NCI-H1694 treated with DMSO at 0.1 percent for 48 hours (cell line): ENCODE data around the gene ATG4D.
"Not testable (repeated sequence)": the region's sequence is repeated elsewhere in the genome, so short reads cannot be mapped to it uniquely, and the experiment has no call there.

ENCODE experiments used
- DNase-seq: peaks from one replicate; lab custom pipeline; 2025; lab: John Stamatoyannopoulos, UW

The ATG4D gene

GRCh38 chr19:10552510-10553053, 8.9 kb downstream of the ATG4D start:
- DNase-seq: no peak

- no peak for DNase-seq
Observed at GRCh38 chr19:10553087-10553667, 9.5 kb downstream of the ATG4D start.

DNA sequence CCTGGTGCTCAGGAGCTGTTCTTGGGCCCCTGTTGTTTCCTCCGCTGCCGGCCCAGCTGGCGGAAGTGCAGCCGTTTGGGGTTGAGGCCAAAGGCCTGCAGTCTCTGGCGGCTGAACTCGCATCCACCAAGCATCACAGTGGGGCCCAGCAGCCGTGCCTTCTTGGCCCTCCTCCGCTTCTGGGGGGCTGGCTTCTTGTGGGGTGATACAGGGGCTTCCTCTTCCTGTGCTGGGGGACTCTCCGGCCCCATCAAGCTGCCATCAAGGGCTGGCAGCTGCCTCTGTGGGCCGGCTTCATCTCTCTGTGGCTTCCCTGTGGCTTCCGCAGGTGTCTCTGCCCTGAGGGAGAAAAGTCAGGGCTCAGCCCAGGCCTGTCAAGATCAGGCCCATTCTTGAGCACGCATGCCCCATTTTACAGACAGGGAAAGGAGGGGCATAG, 10.3 kb downstream of the ATG4D start:
- DNase-seq: no peak

DNA sequence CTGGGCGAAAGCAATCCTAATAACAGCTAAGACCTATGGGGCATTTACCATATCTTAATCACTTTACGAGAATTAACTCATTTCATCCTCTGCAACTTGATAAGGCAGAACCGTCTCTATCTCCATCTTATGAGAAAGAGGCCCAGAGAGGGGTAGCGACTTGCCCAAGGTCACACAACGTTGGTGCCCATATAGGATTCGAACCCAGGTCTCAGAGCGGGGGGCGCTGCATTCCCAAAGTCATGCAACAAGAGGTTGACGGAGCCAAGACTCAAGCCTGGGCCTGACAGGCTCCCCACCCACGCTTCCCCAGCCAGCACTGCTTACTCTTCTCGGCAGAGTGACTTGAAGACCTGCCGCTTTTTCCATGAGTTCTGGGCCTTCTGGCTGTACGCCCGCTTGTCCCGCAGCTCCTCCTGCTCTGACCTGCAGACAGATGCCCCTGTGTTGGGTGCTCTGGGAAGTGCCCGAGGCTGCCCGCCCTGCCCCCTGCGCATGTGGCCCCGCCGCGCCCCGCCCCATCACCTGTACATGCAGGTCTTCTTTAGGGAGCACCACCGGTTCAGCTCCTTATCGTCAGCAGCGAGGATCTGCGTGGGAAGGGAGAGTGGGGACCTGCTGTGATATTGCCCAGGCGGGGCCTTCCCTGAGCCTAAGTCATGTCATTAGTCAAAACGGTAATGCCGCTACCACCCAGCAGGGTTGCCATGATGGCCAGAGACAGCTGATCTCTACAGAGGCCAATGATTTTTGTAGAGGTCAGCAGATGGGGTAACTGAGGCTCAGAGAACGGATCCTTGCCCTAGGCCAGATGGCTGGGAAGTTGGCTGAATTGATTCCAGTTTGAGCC, 11.3 kb downstream of the ATG4D start:
- no peak for DNase-seq

DNA sequence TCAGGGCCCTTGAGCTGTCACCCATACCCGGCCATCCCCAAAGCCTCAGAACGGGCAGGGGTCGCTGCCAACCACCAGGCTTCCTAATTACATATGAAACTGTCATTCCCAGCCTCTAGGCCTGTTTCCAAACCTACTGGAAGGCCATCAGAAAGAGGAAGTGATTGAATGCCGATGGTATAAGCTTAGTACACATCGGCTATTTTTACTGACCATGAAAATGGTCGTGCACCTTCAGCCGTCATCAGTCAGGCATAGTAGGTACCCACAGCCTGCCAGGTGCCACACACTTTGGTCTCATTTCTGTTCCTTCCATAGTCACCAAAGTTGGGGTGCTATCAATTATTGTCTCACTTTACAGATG, 11.9 kb downstream of the ATG4D start:
- DNase-seq: no peak

GRCh38 chr19:10557603-10558197, 14.0 kb downstream of the ATG4D start:
- no peak for DNase-seq

DNA sequence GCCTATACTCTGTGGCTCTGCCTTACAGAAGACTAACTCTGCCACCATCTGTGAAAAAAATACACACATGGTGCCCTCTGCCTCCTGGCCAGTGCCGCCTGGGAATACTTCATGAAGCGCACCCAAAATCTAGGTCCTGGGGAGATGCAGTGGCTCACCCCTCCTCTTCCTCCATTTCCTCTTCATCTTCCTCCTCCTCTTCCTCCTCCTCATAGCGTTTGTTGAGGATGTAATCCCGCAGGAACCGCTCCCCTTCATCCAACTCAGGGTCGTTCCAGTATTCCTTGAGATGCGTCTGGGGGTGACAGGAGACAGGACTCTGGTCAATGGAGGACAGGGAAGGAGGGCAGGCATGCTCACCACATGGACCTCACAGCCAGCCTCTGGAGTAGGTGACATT, 16.4 kb downstream of the ATG4D start:
- no peak for DNase-seq

DNA sequence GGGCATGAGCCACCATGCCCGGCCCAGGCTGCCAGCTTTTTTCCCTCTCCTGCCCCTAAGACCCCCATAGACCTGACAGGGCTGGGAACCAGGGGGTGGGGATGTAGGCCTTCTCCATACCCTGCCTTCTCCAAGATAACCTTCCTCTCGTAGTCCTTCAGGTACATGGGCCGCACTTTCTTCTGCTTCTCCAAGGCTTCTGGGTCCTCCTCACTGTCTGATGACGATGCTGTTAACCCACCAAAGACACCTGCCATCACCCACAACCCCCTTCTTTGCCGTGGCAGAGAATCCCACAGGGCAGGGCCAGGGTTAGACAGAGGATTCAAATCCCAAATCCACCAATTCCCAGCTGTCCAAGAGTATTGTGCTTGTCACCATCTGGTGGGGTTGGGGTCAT, 18.9 kb downstream of the ATG4D start:
- DNase-seq: no peak

- peak; percentile 13 for DNase-seq
Observed at GRCh38 chr19:10565028-10565566, 21.4 kb downstream of the ATG4D start.

- peak; percentile 87 for DNase-seq
Observed at GRCh38 chr19:10565567-10566407, 22.1 kb downstream of the ATG4D start, which contains the start of gene KRI1. Gene KRI1 (minus strand): TSS chr19:10566010. CDS start chr19:10565999, 11 bp downstream.

DNA sequence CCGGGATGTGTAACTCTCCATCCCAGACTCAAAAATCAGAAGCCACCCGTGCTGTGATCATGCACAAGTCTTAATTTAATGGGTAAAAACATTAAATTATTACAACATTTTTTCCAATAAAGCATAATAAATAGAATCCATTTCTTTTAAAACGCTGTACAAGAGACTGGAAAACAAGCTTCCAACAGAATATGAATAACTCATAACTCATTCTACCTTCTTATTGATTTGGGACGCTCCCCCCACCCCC, 22.6 kb downstream of the ATG4D start:
- no peak for DNase-seq

DNA sequence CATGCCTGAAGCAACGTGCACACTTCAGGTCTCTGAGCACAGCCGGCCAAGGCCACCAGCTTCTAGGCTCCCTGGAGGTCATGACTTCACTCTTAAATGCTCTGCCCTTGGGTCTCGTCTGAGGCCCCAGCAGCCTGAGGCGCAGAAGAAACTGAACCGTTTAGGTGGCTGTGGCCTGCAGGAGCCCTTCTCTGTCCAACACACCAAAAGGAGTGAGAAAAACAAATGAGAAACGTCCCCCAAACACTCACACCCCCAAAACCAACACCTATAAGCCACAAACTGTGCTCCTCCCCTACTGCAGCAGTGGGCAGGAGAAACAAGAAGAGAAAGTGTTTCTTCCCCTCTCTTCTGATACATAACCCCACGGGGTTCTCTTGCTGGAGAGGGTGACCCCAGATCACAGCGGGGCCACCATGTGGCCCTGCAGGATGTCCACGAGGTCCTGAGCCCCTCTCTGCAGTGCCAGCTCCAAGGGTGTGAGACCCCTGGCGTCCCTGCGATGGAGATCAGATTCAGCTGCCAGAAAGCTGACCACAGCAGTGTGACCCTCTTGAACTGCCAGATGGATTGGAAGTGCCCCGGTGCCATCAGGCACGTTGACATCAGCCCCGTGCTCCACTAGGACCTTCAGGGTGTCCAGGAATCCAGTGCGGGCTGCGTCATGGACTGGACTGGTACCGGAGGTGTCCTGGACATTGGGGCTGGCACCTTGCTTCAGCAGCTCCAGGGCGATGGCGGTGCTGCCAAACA, 23.1 kb downstream of the ATG4D start:
- no peak for DNase-seq

DNA sequence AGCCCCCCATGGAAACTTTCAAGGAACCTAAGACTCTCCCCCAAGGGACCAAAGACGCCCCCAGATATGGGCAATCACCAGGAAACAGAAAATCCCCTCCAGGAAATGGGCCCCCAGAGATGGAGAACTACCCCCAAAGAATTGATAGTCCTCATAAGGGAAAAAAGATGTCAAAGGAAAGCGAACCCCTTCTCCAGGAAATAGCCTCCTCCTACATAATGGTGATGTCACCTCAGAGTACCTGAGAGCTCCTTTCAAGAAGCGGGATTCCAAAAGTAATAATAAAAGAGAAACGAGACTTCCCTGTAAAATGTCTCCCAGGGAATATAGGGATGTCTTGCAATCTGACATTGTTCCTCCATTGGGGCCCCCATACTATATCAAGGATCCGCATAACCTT, 24.0 kb downstream of the ATG4D start:
- no peak for DNase-seq

DNA sequence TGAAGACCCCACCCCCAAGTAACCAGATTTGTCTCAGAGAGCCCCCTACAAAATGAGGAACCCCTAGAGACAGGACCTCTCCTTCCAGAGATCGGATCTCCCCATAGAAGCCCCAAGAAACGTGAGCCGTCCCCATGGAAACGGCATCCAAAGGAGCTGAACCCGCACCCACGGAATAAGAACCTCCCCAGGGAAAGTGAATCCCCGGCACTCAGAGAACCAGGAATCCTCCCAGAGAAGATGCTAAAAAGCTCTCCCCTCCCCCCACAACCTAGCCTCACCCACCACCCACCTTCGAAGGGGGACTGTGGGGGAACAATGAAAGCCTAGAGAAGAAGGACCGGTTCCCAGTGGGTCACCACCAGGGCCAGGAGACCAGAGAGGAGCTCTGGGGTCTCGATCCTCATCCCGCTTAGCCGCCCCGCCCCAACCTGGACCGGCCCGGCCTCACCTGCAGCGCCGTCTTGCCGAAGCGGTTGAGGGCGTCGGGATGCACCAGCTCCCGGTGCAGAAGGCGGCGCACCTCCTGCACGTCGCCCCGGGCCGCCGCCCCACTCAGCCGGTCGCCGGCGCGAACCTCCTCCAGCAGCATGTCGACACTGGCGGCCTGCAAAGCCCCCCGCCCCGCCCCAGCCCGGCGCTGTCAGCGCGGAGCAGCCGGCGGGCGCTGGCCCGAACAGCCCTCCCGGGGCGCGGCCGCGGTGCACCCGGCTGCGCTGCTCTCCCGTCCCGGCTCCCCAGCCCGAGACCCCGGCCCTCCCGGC, 24.5 kb downstream of the ATG4D start:
- no peak for DNase-seq

DNA sequence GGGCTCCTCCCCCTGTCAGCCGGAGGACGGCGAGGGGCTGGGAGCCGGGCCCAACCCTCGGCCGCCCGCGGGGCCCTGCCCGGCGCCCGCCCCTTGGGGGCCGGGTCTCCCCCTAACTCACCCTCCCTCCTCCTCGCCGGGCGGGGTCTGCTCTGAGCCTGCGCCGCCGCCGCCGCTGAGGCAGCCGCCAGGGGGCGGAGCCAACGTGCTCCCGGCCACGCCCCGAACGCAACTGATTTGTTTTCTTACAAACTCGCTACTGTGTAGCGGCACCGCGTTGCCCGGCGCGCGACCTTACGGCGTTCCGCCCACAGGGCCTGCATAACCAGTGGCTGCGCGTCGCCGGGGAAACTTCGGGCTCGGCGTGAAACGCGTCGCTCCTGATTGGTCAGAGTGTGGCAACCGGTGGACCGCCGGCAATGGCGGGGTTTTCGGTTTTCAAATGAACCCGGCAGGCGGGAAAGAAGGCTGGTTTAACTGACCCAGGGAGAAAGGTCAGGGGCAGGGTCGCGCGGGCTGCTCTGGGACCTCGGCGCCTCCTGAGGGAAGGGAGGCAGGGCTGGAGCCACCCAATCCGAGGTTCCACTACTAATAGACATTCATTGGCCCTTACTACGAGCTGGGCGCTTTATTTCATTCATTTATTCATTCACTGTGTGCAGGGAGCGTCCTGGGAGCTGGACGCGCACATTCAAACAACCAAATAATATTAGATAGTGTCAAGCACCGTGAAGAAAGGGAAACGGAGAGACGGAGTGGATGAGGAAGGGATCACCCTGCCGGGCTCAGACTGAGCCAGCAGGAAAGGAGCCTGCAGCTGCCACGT, 25.3 kb downstream of the ATG4D start, which contains the start of gene CDKN2D:
TSS of gene CDKN2D (minus strand) at position 154 of the 826 bp plus-strand sequence. CDS start 326 bp downstream, outside the sequence.
- peak; percentile 96 for DNase-seq

GRCh38 chr19:10573793-10574192, 30.1 kb downstream of the ATG4D start:
- DNase-seq: not testable (repeated sequence)

- no peak for DNase-seq
Observed at GRCh38 chr19:10574462-10574861, 30.8 kb downstream of the ATG4D start.

GRCh38 chr19:10575011-10575716, 31.5 kb downstream of the ATG4D start:
- no peak for DNase-seq

DNA sequence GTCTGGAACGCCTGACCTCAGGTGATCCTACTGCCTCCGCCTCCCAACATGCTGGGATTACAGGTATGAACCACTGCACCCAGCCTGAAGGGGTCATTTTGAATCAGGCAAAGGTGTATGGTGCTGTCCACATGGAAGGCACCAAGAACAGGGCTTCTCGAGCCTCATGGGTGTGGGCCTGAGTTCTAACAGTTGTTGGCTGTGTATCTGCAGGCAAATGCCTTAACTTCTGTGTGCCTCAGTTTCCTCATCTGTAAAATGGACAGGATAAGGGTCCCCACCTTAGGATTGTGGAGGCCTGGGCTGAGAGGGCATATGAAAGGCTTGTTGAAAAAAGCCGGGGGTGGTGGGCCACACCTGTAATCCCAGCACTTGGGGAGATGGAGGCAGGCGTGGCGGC, 34.2 kb downstream of the ATG4D start:
- no peak for DNase-seq
